Measurements from ENCODE around the gene BBS9.

BBS9 gene

GRCh38 chr7:33463131-33463530, 333.8 kb downstream of the BBS9 start:
- TF ChIP-seq REST (IDR thresholded peaks at IDR 0.05; ENCODE audit: insufficient read depth in 1 of 2, low read depth in 2 of 2, low read length in 2 of 2) (no peak), TAF1 (IDR thresholded peaks at IDR 0.05; ENCODE audit: borderline replicate concordance, insufficient read depth, low read length) (no peak)

GRCh38 chr7:33466203-33466602, 336.8 kb downstream of the BBS9 start:
- TF ChIP-seq POLR2AphosphoS5 (IDR thresholded peaks at IDR 0.05; ENCODE audit: low read depth, low read length) (no peak), REST (IDR thresholded peaks at IDR 0.05; ENCODE audit: insufficient read depth in 1 of 2, low read depth in 2 of 2, low read length in 2 of 2) (no peak), SIN3A (IDR thresholded peaks at IDR 0.05; ENCODE audit: borderline replicate concordance, insufficient read depth, low read length) (no peak), FOXP2 (optimal IDR thresholded peaks at IDR 0.05; ENCODE audit: borderline replicate concordance, extremely low read depth, extremely low read length, insufficient read depth) (no peak), TAF1 (IDR thresholded peaks at IDR 0.05; ENCODE audit: borderline replicate concordance, insufficient read depth, low read length) (no peak)

- no peak for TF ChIP-seq SIN3A (IDR thresholded peaks at IDR 0.05; ENCODE audit: borderline replicate concordance, insufficient read depth, low read length)
- TF ChIP-seq FOXP2 (optimal IDR thresholded peaks at IDR 0.05; ENCODE audit: borderline replicate concordance, extremely low read depth, extremely low read length, insufficient read depth): no peak
- TF ChIP-seq TAF1 (IDR thresholded peaks at IDR 0.05; ENCODE audit: borderline replicate concordance, insufficient read depth, low read length): no peak
- no peak for TF ChIP-seq POLR2AphosphoS5 (IDR thresholded peaks at IDR 0.05; ENCODE audit: low read depth, low read length)
These were observed 342.4 kb downstream of the BBS9 start for GRCh38 chr7:33471636-33472242.

GRCh38 chr7:33472348-33473025, 343.1 kb downstream of the BBS9 start:
- TF ChIP-seq REST (IDR thresholded peaks at IDR 0.05; ENCODE audit: insufficient read depth in 1 of 2, low read depth in 2 of 2, low read length in 2 of 2) (no peak), SIN3A (IDR thresholded peaks at IDR 0.05; ENCODE audit: borderline replicate concordance, insufficient read depth, low read length) (no peak), POLR2AphosphoS5 (IDR thresholded peaks at IDR 0.05; ENCODE audit: low read depth, low read length) (no peak), FOXP2 (optimal IDR thresholded peaks at IDR 0.05; ENCODE audit: borderline replicate concordance, extremely low read depth, extremely low read length, insufficient read depth) (no peak), TAF1 (IDR thresholded peaks at IDR 0.05; ENCODE audit: borderline replicate concordance, insufficient read depth, low read length) (no peak)

- no peak for TF ChIP-seq FOXP2 (optimal IDR thresholded peaks at IDR 0.05; ENCODE audit: borderline replicate concordance, extremely low read depth, extremely low read length, insufficient read depth)
- no peak for TF ChIP-seq TAF1 (IDR thresholded peaks at IDR 0.05; ENCODE audit: borderline replicate concordance, insufficient read depth, low read length)
- TF ChIP-seq POLR2AphosphoS5 (IDR thresholded peaks at IDR 0.05; ENCODE audit: low read depth, low read length): no peak
- TF ChIP-seq SIN3A (IDR thresholded peaks at IDR 0.05; ENCODE audit: borderline replicate concordance, insufficient read depth, low read length): no peak
- TF ChIP-seq REST (IDR thresholded peaks at IDR 0.05; ENCODE audit: insufficient read depth in 1 of 2, low read depth in 2 of 2, low read length in 2 of 2): no peak
These were observed 348.5 kb downstream of the BBS9 start for GRCh38 chr7:33477719-33478480.
